HG03196 (cell line): ENCODE data around the gene UBASH3B.

Experiments used
- ATAC-seq: cut with Tn5 transposase; IDR thresholded peaks from one replicate; pipeline ENCODE4 v1.9.1; 2021; ENCODE audit not compliant: unreplicated experiment

UBASH3B gene

DNA sequence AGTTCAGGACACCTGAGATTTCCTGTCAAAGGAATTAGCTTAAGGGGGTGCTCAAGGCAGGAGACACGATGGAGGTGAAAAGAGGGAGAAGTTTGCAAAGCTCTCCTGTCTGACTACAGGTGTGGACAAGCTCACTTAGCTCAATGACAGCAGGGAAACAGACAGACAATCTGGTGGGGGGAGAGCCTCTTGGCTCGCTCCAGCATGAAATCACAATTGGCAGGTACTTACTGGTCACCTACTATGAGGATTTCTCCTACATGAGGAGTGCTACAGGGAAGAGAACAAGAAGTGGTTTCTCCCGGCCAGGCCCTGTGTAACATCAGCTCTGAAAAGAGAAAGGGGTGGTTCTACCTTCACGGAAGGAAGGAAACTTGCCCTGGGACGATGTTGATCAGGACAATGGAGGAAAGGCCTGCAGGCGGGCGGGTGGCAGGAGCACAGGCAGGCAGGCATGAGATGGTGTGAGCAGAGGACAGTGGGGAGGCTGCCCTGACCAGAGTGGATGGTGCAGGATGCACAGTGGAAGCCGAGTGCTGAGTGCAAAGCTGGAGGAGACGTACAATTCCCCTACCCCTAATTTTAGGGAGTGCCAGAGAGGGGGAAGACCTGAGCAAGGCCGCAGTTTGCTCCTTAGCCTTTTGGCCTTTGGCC, 124.9 kb downstream of the UBASH3B start:
- no peak for ATAC-seq

DNA sequence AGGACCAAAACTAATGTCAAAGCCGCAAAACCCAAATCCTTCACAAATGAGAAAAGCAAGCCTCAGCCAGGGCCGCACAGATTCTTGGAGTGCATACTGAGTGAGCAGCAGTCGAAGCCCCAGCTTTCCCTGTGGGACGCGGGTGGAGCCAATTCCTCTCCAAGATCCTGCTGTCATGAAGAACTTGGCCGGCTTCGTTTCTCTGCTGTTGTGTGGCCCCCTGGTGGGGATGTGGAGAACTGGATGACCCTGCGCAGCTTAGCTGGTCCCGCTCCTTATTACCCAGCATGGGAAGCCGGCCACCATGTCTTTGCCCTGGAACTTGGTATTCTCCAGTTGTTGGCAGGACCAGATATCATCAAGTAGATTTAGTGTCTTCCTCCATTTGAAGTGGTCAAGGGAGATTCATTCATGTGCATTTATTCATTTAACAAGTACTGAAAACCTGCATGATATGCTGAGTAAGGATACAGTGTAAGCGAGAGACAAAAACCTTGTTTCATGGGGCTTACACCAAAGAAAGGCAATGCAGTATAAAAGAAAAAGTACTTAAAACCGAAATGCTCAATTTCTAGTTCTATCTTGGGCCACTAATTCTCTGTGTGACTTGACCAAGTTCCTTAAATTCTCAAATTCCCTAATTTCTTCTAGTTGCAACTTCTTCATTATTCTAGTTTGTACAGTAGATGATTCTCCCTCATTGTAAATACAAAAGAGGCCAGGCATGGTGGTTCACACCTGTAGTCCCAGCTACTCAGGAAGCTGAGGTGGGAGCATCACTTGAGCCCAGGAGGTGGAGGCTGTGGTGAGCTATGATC, 126.1 kb downstream of the UBASH3B start:
- ATAC-seq, result peak; percentile 59

GRCh38 chr11:122782222-122782621, 126.7 kb downstream of the UBASH3B start:
- no peak for ATAC-seq

DNA sequence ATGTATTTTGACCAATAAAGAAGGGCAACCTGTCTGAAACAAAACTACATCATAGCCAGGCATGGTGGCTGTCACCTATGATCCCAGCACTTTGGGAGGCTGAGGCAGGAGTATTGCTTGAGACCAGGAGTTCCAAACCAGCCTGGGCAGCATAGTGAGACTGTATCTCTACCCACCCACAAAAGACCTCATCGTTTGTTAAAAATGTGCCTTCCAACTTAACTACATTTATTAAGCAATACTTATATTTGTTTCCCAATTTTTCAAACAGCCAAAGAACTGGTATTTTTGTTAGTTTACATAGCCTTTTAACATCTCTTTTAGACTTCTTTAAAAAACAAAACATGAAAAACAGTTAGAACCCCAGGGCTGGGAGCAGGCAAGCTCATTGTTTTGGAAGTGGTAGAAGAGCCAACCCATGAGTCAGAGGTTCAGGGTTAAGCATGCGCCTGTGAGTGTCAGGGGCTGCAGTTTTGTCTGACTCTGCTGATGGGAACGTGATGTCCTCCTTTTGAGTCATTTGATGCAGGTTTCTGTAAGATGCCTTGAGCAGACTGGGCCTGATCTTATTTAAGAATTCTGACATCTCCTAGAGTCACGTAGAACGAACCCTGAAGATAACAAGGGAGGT, 128.9 kb downstream of the UBASH3B start:
- ATAC-seq, result no peak

DNA sequence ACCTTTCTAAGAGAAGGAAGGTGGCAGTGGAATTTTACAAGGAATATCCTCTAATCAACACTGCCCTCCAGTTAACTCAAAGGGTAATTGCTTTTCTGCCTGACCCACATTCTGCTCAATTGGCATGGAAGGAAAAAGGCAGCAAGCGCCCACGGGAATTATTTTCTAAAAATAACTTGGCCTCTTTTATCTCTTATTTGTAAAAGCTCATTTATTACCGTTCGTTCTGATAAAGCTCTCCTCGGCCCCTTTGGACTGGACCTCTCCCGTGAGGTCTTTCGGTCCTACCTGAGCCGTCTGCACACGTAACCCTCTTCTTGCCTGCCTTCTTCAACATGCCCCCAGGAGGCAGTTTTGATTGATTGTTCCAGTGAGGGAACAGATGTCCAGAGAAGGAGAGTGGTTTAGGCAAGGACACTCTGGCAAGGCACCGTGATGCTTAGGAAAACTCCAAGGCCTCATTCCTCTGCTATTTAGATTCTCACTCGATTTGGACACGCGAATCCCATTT, 129.6 kb downstream of the UBASH3B start:
- ATAC-seq, result no peak

DNA sequence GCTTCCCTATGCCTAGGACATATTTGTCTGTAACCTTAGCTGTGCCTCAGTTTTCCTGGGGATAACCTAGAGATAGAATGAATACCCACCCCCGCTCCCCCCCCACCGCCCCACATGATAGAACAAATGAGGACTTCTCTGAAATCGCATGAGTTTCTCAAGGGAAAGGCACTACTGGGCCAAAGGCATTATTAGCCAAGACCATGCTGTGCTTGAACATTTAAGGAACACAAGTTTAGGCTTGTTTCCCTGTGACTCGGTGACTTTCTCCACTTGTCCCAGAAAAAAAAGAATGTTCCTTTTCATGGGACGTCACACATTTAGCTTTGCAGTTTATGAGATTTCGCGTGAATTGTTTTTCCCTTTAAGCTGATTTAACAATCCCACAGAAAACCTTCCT, 131.4 kb downstream of the UBASH3B start:
- no peak for ATAC-seq

- no peak for ATAC-seq
These were observed 133.4 kb downstream of the UBASH3B start for GRCh38 chr11:122788781-122789535.

- ATAC-seq, result no peak
These were observed 134.4 kb downstream of the UBASH3B start for GRCh38 chr11:122789907-122790306.

GRCh38 chr11:122791411-122791810, 135.9 kb downstream of the UBASH3B start:
- no peak for ATAC-seq

GRCh38 chr11:122791836-122792235, 136.3 kb downstream of the UBASH3B start:
- no peak for ATAC-seq

DNA sequence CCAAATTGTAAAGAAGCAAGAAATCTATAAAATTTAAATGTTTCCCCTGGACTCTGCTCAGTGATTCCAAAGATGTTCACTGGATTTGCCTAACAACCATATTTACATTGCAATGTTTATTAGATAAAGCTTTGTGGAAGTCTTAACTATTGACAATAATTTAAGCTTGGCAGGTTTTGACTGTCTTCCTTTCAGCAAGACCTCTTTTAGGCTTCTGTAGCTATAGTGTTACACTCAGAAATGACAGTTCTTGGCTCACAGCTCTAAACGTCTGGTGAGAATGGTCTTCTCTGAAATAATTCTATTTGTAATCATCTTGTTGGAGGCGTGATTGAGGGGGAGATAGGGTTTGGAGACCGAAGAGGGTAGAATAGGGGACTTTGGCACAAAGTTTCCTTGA, 138.0 kb downstream of the UBASH3B start:
- ATAC-seq, result no peak

DNA sequence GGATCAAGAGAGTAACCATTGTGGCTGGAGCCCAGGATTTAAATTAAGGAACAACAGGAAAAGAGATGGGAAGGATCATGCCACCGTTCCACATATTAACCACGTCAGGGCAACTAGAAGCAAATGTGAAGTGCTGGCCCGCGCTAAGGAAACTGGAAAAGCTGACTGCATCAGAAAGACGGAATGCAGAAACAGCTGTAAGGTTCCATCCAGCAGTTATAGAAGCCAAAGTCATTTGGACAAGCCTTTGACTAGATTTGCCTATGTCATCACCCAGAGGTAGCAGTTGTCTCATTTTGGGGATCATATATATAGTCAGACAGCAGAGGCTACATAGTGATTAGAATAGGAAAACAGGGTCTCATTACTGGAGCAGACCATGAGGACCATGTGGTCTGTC, 139.8 kb downstream of the UBASH3B start:
- ATAC-seq, result no peak

GRCh38 chr11:122796128-122796717, 140.7 kb downstream of the UBASH3B start:
- no peak for ATAC-seq

- ATAC-seq, result no peak
These were observed 142.1 kb downstream of the UBASH3B start for GRCh38 chr11:122797651-122798050.

- ATAC-seq, result no peak
These were observed 144.0 kb downstream of the UBASH3B start for GRCh38 chr11:122799406-122800105.

DNA sequence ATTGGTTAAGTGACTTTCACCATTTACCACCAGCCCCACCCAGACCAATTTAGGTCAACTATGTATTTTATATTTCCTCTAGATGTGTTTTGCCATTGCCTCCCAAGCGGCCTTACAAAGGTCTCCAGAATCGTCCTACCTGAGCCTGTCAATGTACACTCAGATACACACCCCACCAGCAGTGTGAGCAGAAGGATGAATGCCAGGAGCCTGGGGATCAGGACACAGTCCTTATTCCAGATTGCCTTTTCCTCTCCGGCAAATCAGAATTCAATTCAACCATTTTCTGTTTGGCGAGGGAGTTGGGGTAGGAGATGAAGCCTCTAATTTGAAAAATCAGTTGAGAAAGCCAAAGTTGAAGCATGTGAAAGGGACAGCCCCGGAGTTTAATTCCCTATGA, 147.4 kb downstream of the UBASH3B start:
- no peak for ATAC-seq

DNA sequence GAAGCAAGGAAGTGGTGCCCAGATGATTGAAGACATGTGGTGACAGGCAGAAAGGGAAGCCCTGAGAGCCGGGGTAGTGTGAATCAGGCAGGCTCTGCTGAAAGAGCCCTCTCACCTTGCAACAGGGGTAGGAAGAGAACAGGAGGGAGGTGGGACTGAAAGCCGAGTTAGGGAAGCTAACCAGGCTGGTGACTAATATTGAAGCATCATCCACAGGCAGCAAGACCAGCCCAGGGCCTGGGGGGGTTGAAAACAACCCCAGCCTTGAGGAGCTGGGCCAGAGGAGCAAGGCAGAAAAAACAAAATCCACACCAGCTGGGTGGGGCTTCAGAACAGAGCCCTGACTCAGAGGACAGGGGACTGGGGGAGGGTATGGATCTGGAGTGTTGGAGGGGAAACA, 147.8 kb downstream of the UBASH3B start:
- ATAC-seq, result no peak

- ATAC-seq, result no peak
These were observed 148.2 kb downstream of the UBASH3B start for GRCh38 chr11:122803716-122804115.

DNA sequence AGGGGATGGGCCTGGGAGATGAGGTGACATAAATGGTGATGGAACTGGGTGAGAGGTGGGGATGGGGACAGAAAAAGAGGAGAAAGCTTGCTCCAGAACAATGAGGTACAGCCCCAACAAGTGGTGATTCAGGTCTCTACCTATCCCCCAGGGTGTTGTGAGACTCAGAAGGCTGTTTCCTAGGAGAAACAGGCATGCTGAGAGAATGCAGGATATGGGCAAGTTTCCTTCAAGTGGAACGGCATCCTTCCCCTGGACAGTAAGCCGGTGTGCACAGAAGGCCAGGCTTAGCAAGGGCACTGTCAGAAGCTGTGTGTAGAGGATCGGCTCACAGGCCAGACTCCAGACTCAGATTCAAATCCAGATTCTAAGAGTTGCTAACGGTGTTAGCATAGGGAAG, 148.6 kb downstream of the UBASH3B start:
- no peak for ATAC-seq

GRCh38 chr11:122804796-122805195, 149.3 kb downstream of the UBASH3B start:
- ATAC-seq, result no peak
